Measurements from ENCODE around the gene SERPINA5. TPM values are rescaled to one million over a fixed set of nuclear protein-coding genes. Genes with fewer than 3 reads are reported as not detected.
"Not testable (repeated sequence)": the region's sequence is repeated elsewhere in the genome, so short reads cannot be mapped to it uniquely, and the experiment has no call there.

The SERPINA5 gene
- total and polyA plus RNA-seq, 4 donors, result 0.89 to 2.2 (median 1.4) TPM

DNA sequence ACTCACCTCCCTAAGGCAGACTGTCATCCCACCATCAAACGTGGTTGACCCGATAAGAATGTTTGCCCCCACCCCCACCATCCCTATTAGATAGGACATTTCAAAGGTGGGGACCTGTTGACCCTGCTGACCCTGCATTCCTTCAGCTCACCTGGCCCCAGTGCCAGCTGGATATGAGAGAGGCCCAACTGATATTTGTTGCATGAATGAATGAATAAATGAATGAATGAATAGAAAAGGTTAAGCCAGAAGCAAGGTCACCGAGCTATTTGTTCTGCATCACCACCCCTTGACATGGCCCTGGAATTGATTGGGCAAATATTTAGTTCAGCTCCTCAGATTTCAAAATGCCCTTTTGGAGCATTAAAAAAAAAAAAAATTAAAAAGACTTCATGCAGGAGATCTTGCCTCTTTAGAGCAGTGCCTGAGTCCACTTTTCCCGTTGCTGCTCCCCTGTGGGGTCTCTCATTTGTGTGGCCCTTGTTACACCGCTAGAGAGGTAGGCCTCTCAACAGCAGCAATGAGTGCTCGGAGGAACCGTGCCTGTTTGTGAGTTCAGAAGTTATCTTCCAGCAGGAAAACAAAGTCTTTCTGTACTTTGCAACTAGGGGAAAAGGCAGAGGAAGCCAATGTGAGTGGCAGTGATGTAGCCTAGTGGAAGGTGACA is 8.5 kb upstream of the SERPINA5 start:
- Histone ChIP-seq H3K9me3 (ENCODE audit: control insufficient read depth, insufficient read depth, low read length) (no peaks in the 10 kb centered on the region), H3K4me3 (ENCODE audit: low read depth, low read length) (no peak overlapping the region), H3K36me3 (ENCODE audit: control insufficient read depth, insufficient read depth, low read length) (no peaks in the 10 kb centered on the region), H3K27me3 (ENCODE audit: control insufficient read depth, insufficient read depth, low read length) (no peaks in the 10 kb centered on the region), H3K27ac (ENCODE audit: low read depth, low read length) (no peak overlapping the region), H3K4me1 (ENCODE audit: control insufficient read depth, insufficient read depth, low read length) (peaks cover 10% of the 10 kb centered on the region)
- 83% methylated on average over 3 of the region's 7 CpGs for WGBS (ENCODE audit: insufficient coverage)
- no peak for DNase-seq (ENCODE audit: low read depth in 4 of 6, low spot score in 6 of 6)

DNA sequence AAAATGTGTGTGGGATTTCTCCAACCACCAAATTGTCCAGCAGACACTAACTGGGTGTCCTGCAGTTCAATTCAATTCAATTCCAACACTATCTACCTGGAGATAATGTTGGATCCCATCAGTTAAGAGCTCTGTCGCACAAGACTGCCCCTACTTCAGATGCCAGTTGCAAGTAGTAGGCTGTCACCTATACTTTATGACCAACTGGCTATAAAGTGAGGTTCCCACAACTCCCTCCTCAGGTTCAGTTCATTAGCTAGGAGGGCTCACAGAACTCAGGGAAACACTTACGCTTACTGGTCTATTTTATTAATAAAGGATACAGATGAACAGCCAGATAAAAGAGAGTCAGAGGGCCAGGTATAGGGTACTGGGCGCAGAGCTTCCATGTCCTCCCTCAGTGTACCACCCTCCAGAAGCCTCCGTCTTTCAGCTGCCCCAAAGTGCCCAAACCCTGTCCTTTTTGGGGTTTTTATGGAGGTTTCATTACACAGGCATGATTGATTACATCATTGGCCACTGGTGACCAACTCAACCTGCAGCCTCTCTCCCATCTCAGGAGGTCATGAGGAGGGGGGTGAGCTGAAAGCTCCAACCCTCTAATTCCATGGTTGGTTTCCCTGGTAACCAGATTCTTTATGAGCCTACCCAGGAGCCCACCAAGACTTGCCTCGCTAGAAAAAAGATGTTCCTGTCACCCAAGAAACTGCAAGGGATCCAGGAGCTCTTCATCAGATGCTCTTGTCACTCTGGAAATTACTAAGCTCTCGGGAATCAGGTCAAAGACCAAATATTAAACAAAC is 7.5 kb upstream of the SERPINA5 start:
- Histone ChIP-seq H3K4me3 (ENCODE audit: low read depth, low read length) (no peak overlapping the region), H3K4me1 (ENCODE audit: control insufficient read depth, insufficient read depth, low read length) (peaks cover 10% of the 10 kb centered on the region), H3K27ac (ENCODE audit: low read depth, low read length) (no peak overlapping the region), H3K36me3 (ENCODE audit: control insufficient read depth, insufficient read depth, low read length) (no peaks in the 10 kb centered on the region), H3K9me3 (ENCODE audit: control insufficient read depth, insufficient read depth, low read length) (no peaks in the 10 kb centered on the region), H3K27me3 (ENCODE audit: control insufficient read depth, insufficient read depth, low read length) (no peaks in the 10 kb centered on the region)
- 60% methylated on average over 2 of the region's 6 CpGs for WGBS (ENCODE audit: insufficient coverage)
- DNase-seq (ENCODE audit: low read depth in 4 of 6, low spot score in 6 of 6), result peak in 1 of 6 donors; percentile 39

DNA sequence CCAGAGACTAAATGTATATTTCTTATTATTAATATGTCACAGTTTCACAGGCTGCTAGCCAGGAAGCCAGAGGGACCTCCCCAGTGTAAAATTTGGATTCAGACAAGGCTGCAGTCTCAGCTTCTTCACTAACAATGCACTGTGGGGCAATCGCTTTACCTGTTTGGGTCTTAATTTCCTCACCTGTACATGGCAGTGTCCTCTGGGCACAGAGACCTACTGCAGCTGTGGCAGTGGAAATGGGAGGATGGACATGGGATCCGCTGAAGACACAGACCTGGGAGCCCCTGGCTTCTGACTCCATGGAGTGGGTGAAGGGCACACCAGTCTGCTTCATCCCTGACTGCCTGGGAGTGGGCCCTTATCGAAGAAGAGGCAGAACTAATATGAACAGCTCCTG is 6.9 kb upstream of the SERPINA5 start:
- WGBS (ENCODE audit: insufficient coverage), result 82% methylated on average over 2 of the region's 3 CpGs

GRCh38 chr14:94575730-94576585 is 5.3 kb upstream of the SERPINA5 start:
- Histone ChIP-seq H3K27me3 (ENCODE audit: control insufficient read depth, insufficient read depth, low read length) (no peaks in the 10 kb centered on the region), H3K4me3 (ENCODE audit: low read depth, low read length) (no peak overlapping the region), H3K4me1 (ENCODE audit: control insufficient read depth, insufficient read depth, low read length) (peaks cover 12% of the 10 kb centered on the region), H3K9me3 (ENCODE audit: control insufficient read depth, insufficient read depth, low read length) (no peaks in the 10 kb centered on the region), H3K36me3 (ENCODE audit: control insufficient read depth, insufficient read depth, low read length) (no peaks in the 10 kb centered on the region), H3K27ac (ENCODE audit: low read depth, low read length) (no peak overlapping the region)
- no peak for DNase-seq (ENCODE audit: low read depth in 4 of 6, low spot score in 6 of 6)
- WGBS (ENCODE audit: insufficient coverage), result 92% methylated on average over 4 of the region's 5 CpGs

More for the DNA sequence above, 6.9 kb upstream of the SERPINA5 start:
- Histone ChIP-seq H3K9me3 (ENCODE audit: control insufficient read depth, insufficient read depth, low read length) (no peaks in the 10 kb centered on the region), H3K4me3 (ENCODE audit: low read depth, low read length) (no peak overlapping the region), H3K27me3 (ENCODE audit: control insufficient read depth, insufficient read depth, low read length) (no peaks in the 10 kb centered on the region), H3K36me3 (ENCODE audit: control insufficient read depth, insufficient read depth, low read length) (no peaks in the 10 kb centered on the region), H3K4me1 (ENCODE audit: control insufficient read depth, insufficient read depth, low read length) (peaks cover 10% of the 10 kb centered on the region), H3K27ac (ENCODE audit: low read depth, low read length) (no peak overlapping the region)
- DNase-seq (ENCODE audit: low read depth in 4 of 6, low spot score in 6 of 6), result peak in 1 of 6 donors; percentile 8

GRCh38 chr14:94577472-94577871 is 3.8 kb upstream of the SERPINA5 start:
- DNase-seq (ENCODE audit: low read depth in 4 of 6, low spot score in 6 of 6); H3K27ac ChIP-seq (ENCODE audit: low read depth, low read length); H3K27me3 ChIP-seq (ENCODE audit: control insufficient read depth, insufficient read depth, low read length); H3K4me3 ChIP-seq (ENCODE audit: low read depth, low read length); H3K9me3 ChIP-seq (ENCODE audit: control insufficient read depth, insufficient read depth, low read length); H3K36me3 ChIP-seq (ENCODE audit: control insufficient read depth, insufficient read depth, low read length): not testable (repeated sequence)
- peaks cover 15% of the 10 kb centered on the region for H3K4me1 ChIP-seq (ENCODE audit: control insufficient read depth, insufficient read depth, low read length)

DNA sequence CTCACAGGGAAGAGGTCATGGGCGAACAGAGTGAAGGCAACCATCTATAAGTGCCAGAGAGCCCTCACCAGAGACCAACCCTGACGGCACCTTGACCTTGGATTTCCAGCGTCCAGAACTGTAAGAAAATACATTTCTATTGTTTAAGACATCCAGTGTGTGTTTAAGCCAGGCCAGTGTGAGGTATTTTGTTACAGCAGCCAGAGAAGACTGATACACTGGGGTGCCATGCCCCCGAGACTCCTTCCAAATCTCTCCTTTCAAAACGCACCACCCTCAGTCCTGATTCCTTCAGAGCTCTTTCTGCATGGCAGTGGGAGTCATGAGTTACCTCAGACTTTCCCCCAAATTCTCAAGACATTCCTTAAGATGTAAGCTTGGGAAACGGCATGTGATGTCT is 2.5 kb upstream of the SERPINA5 start:
- H3K4me3 ChIP-seq (ENCODE audit: low read depth, low read length), result no peak overlapping the region
- H3K27me3 ChIP-seq (ENCODE audit: control insufficient read depth, insufficient read depth, low read length), result no peaks in the 10 kb centered on the region
- H3K36me3 ChIP-seq (ENCODE audit: control insufficient read depth, insufficient read depth, low read length), result no peaks in the 10 kb centered on the region
- no peak for DNase-seq (ENCODE audit: low read depth in 4 of 6, low spot score in 6 of 6)
- H3K4me1 ChIP-seq (ENCODE audit: control insufficient read depth, insufficient read depth, low read length), result peaks cover 15% of the 10 kb centered on the region
- H3K27ac ChIP-seq (ENCODE audit: low read depth, low read length), result no peak overlapping the region
- no peaks in the 10 kb centered on the region for H3K9me3 ChIP-seq (ENCODE audit: control insufficient read depth, insufficient read depth, low read length)
- 100% methylated on average over 3 of the region's 6 CpGs for WGBS (ENCODE audit: insufficient coverage)

GRCh38 chr14:94582199-94582750 is 1.0 kb downstream of the SERPINA5 start:
- DNase-seq (ENCODE audit: low read depth in 4 of 6, low spot score in 6 of 6), result peak in 1 of 6 donors; percentile 42
- H3K27ac ChIP-seq (ENCODE audit: low read depth, low read length), result no peak overlapping the region
- WGBS (ENCODE audit: insufficient coverage), result 93% methylated on average over 3 of the region's 7 CpGs

GRCh38 chr14:94582851-94583250 is 1.6 kb downstream of the SERPINA5 start:
- H3K36me3 ChIP-seq (ENCODE audit: control insufficient read depth, insufficient read depth, low read length), result no peaks in the 10 kb centered on the region
- no peaks in the 10 kb centered on the region for H3K27me3 ChIP-seq (ENCODE audit: control insufficient read depth, insufficient read depth, low read length)
- DNase-seq (ENCODE audit: low read depth in 4 of 6, low spot score in 6 of 6), result no peak
- no peak overlapping the region for H3K4me3 ChIP-seq (ENCODE audit: low read depth, low read length)
- 92% methylated on average over 3 of the region's 3 CpGs for WGBS (ENCODE audit: insufficient coverage)
- H3K27ac ChIP-seq (ENCODE audit: low read depth, low read length), result no peak overlapping the region
- peaks cover 12% of the 10 kb centered on the region for H3K4me1 ChIP-seq (ENCODE audit: control insufficient read depth, insufficient read depth, low read length)
- H3K9me3 ChIP-seq (ENCODE audit: control insufficient read depth, insufficient read depth, low read length), result no peaks in the 10 kb centered on the region

More at GRCh38 chr14:94582199-94582750, 1.0 kb downstream of the SERPINA5 start:
- Histone ChIP-seq H3K4me3 (ENCODE audit: low read depth, low read length) (no peak overlapping the region), H3K27me3 (ENCODE audit: control insufficient read depth, insufficient read depth, low read length) (no peaks in the 10 kb centered on the region), H3K9me3 (ENCODE audit: control insufficient read depth, insufficient read depth, low read length) (no peaks in the 10 kb centered on the region), H3K36me3 (ENCODE audit: control insufficient read depth, insufficient read depth, low read length) (no peaks in the 10 kb centered on the region), H3K4me1 (ENCODE audit: control insufficient read depth, insufficient read depth, low read length) (peaks cover 12% of the 10 kb centered on the region)

GRCh38 chr14:94583557-94583956 is 2.3 kb downstream of the SERPINA5 start:
- Histone ChIP-seq H3K27ac (ENCODE audit: low read depth, low read length) (no peak overlapping the region), H3K9me3 (ENCODE audit: control insufficient read depth, insufficient read depth, low read length) (no peaks in the 10 kb centered on the region), H3K4me3 (ENCODE audit: low read depth, low read length) (no peak overlapping the region), H3K36me3 (ENCODE audit: control insufficient read depth, insufficient read depth, low read length) (no peaks in the 10 kb centered on the region), H3K4me1 (ENCODE audit: control insufficient read depth, insufficient read depth, low read length) (peaks cover 12% of the 10 kb centered on the region), H3K27me3 (ENCODE audit: control insufficient read depth, insufficient read depth, low read length) (no peaks in the 10 kb centered on the region)
- no peak for DNase-seq (ENCODE audit: low read depth in 4 of 6, low spot score in 6 of 6)
- WGBS (ENCODE audit: insufficient coverage), result 94% methylated on average over 2 of the region's 4 CpGs
